B cell (primary cell): ENCODE measurements around the gene UBAC1. TPM values are rescaled to one million over a fixed set of nuclear protein-coding genes. Genes with fewer than 3 reads are reported as not detected.

Experiments
- ATAC-seq: fragments of 200-7000 bp; cut with Tn5 transposase; one replicate; pipeline ENCODE4 v1.10.0; 2021; ENCODE audit warnings: low read depth, mild to moderate bottlenecking, moderate number of reproducible peaks, moderate library complexity
- CTCF ChIA-PET: fragments of 350-600 bp; sonication (Branson Sonifier 250); formaldehyde crosslinking; loops from one replicate; lab custom pipeline; 2021; ENCODE audit warnings: antibody characterized with exemption, inconsistent platforms; lab: Charles Lee
- POLR2A ChIA-PET: fragments of 350-600 bp; sonication (Branson Sonifier 250); formaldehyde crosslinking; loops from one replicate; lab custom pipeline; 2021; ENCODE audit warnings: antibody characterized with exemption; lab: Charles Lee
- DNase-seq: peaks from one replicate; pipeline ENCODE4 v3.0.0; 2013
- H2AFZ ChIP-seq: 2 replicates; pipeline ENCODE4 v1.6.1; 2012; ENCODE audit warnings: mild to moderate bottlenecking, low read depth, low read length; ENCODE audit not compliant: insufficient read depth, poor library complexity, severe bottlenecking
- H3K27ac ChIP-seq, 2 donors: 1 replicate in 1 of 2; 2 replicates in 1 of 2; pipeline ENCODE4 v1.5.1; 2012 to 2013; ENCODE audit warnings: low read length in 2 of 2, mild to moderate bottlenecking in 2 of 2, moderate library complexity in 1 of 2
- H3K27me3 ChIP-seq, 4 experiments: fragments of 200-600 bp in 1 of 4; sonication (generic) in 1 of 4; replicated peaks in 1 of 4; 1 replicate in 2 of 4; 2 replicates in 2 of 4; pipeline versions ENCODE4 v1.6.1 to v1.7.0; 2013 to 2016; ENCODE audit warnings: low read length in 3 of 4, mild to moderate bottlenecking in 2 of 4, mixed read lengths in 1 of 4, moderate library complexity in 1 of 4; ENCODE audit not compliant: insufficient read depth in 4 of 4, control insufficient read depth in 3 of 4; ENCODE audit errors: control extremely low read depth in 1 of 4
- H3K36me3 ChIP-seq, 2 experiments: replicated peaks in 1 of 2; 1 replicate in 1 of 2; 2 replicates in 1 of 2; pipeline versions ENCODE4 v1.6.1 to v1.7.1; 2013; ENCODE audit warnings: low read length in 1 of 2; ENCODE audit not compliant: insufficient read depth in 2 of 2, control insufficient read depth in 1 of 2; ENCODE audit errors: control extremely low read depth in 1 of 2, extremely low read depth in 1 of 2
- H3K4me1 ChIP-seq, 2 donors: fragments of 200-600 bp in 1 of 2; sonication (generic) in 1 of 2; 1 replicate in 1 of 2; 2 replicates in 1 of 2; pipeline versions ENCODE4 v1.5.1 to v1.6.1; 2013 to 2017; ENCODE audit warnings: low read length in 2 of 2; ENCODE audit not compliant: control insufficient read depth in 2 of 2, insufficient read depth in 2 of 2
- H3K4me2 ChIP-seq: replicated peaks from 2 replicates; pipeline ENCODE3; 2012; ENCODE audit warnings: mild to moderate bottlenecking, low read depth, low read length; ENCODE audit not compliant: poor library complexity, severe bottlenecking
- H3K4me3 ChIP-seq, 5 experiments: fragments of 200-600 bp in 1 of 5; sonication (generic) in 1 of 5; 1 replicate in 3 of 5; 2 replicates in 2 of 5; pipeline versions ENCODE4 v1.5.1 to v1.7.0; 2011 to 2016; ENCODE audit warnings: low read length in 4 of 5, mild to moderate bottlenecking in 4 of 5, low read depth in 2 of 5, control low read depth in 1 of 5, moderate library complexity in 1 of 5; ENCODE audit not compliant: insufficient read depth in 1 of 5; ENCODE audit errors: control extremely low read depth in 1 of 5, extremely low read depth in 1 of 5
- H3K79me2 ChIP-seq: fragments of 200-600 bp; sonication (generic); one replicate; pipeline ENCODE4 v1.6.0; 2016; ENCODE audit warnings: low read length; ENCODE audit not compliant: control insufficient read depth, insufficient read depth
- H3K9ac ChIP-seq: fragments of 200-600 bp; sonication (generic); 2 replicates; pipeline ENCODE4 v1.6.1; 2017; ENCODE audit warnings: mild to moderate bottlenecking, low read length, moderate library complexity
- H3K9me3 ChIP-seq, 3 donors: one replicate each; pipeline versions ENCODE4 v1.6.1 to v1.7.1; 2013; ENCODE audit warnings: low read length in 2 of 3; ENCODE audit not compliant: control insufficient read depth in 2 of 3, insufficient read depth in 1 of 3; ENCODE audit errors: control extremely low read depth in 1 of 3
- H4K20me1 ChIP-seq: 2 replicates; pipeline ENCODE4 v1.6.0; 2012; ENCODE audit warnings: mild to moderate bottlenecking, low read length; ENCODE audit not compliant: insufficient read depth, control insufficient read depth, poor library complexity, severe bottlenecking
- H3K27ac Mint-ChIP-seq: one replicate; pipeline ENCODE4 v1.8.0; 2021; ENCODE audit warnings: mixed read lengths
- H3K27me3 Mint-ChIP-seq: one replicate; pipeline ENCODE4 v1.8.0; 2021; ENCODE audit warnings: mixed read lengths
- H3K4me1 Mint-ChIP-seq: one replicate; pipeline ENCODE4 v1.8.0; 2021; ENCODE audit warnings: mixed read lengths
- H3K4me3 Mint-ChIP-seq: one replicate; pipeline ENCODE4 v1.8.0; 2021; ENCODE audit warnings: mixed read lengths
- H3K9me3 Mint-ChIP-seq: one replicate; pipeline ENCODE4 v1.8.0; 2022; ENCODE audit warnings: mixed read lengths; ENCODE audit not compliant: insufficient read depth
- CTCF ChIP-seq: fragments of 200-600 bp; IDR thresholded peaks from one replicate; pipeline ENCODE4 v1.8.0; 2022; ENCODE audit warnings: antibody characterized with exemption, mild to moderate bottlenecking
- EZH2 ChIP-seq: IDR thresholded peaks from 2 replicates; pipeline ENCODE4 v1.6.1; 2012; ENCODE audit warnings: borderline replicate concordance, low read depth, mild to moderate bottlenecking, moderate library complexity, low read length; ENCODE audit not compliant: insufficient read depth, poor library complexity, severe bottlenecking
- WGBS: methylation state at CpG from one replicate; pipeline ENCODE4 v1.1.5; 2013; ENCODE audit warnings: missing lambda C conversion rate; ENCODE audit not compliant: insufficient coverage; 5-methylcytosine and 5-hydroxymethylcytosine counted together
- intact Hi-C: fragments of 100-400 bp; cut with micrococcal nuclease; formaldehyde crosslinking; loops from one replicate; pipeline ENCODE4 v1.10.0; 2022
- polyA plus RNA-seq: library from polyadenylated mRNA; depleted of rRNA; stranded (reverse); fragments of >200 nt; gene quantifications from 2 replicates; pipeline ENCODE4 v1.2.3, GENCODE V29; 2012
- total RNA-seq, 2 donors: library from RNA; stranded (reverse); fragments of 120-200 nt in 1 of 2; gene quantifications; 1 replicate in 1 of 2; 2 replicates in 1 of 2; pipeline versions ENCODE4 v1.2.3 to v1.2.4, GENCODE V29; 2013 to 2022

Gene UBAC1
- total and polyA plus RNA-seq, 2 donors (not counting 1 experiment from before 2014, with no cell fraction given), result 30.8 to 31.1 TPM

- 100% methylated on average over 7 of the region's 9 CpGs for WGBS
- Histone ChIP-seq H3K4me2 (no peak overlapping the region), H3K27me3 (no peaks in the 10 kb centered on the region), H3K27ac (no peak overlapping the region), H2AFZ (no peak overlapping the region), H3K79me2 (peaks cover 39% of the 10 kb centered on the region), H3K9ac (no peak overlapping the region), H3K36me3 (peaks cover 2 to 32% of the 10 kb centered on the region in 2 experiments), H3K4me3 (no peak overlapping the region), H3K4me1 (peaks cover 20% of the 10 kb centered on the region in 2 donors), H3K9me3 (peaks cover 0 to 33% (median 13%) of the 10 kb centered on the region in 3 donors), H4K20me1 (peaks cover 26% of the 10 kb centered on the region)
- ChIA-PET CTCF (no interaction called here), POLR2A (no interaction called here)
- TF ChIP-seq CTCF, result no peak
- TF ChIP-seq EZH2, result no peak
- peaks cover 31% of the 10 kb centered on the region for H3K4me1 Mint-ChIP-seq
- intact Hi-C loops, result no loop called here
- peaks cover 1% of the 10 kb centered on the region for H3K9me3 Mint-ChIP-seq
- ATAC-seq (no peak), DNase-seq (no peak)
- no peaks in the 10 kb centered on the region for H3K27me3 Mint-ChIP-seq
- no peak overlapping the region for H3K27ac Mint-ChIP-seq
- no peak overlapping the region for H3K4me3 Mint-ChIP-seq
Observed at GRCh38 chr9:135910757-135911156, 50.4 kb downstream of the UBAC1 start.

- Histone ChIP-seq H3K9me3 (peaks cover 0 to 30% (median 9%) of the 10 kb centered on the region in 3 donors), H3K79me2 (peaks cover 45% of the 10 kb centered on the region), H3K36me3 (peaks cover 0 to 28% of the 10 kb centered on the region in 2 experiments), H3K4me3 (no peak overlapping the region), H3K27me3 (no peaks in the 10 kb centered on the region), H3K4me2 (no peak overlapping the region), H4K20me1 (peaks cover 28% of the 10 kb centered on the region), H2AFZ (no peak overlapping the region), H3K9ac (no peak overlapping the region), H3K4me1 (peaks cover 20 to 23% of the 10 kb centered on the region in 2 donors), H3K27ac (no peak overlapping the region)
- Mint-ChIP-seq H3K4me3 (peak overlapping the region; percentile 38), H3K27me3 (no peaks in the 10 kb centered on the region), H3K27ac (no peak overlapping the region), H3K4me1 (peaks cover 36% of the 10 kb centered on the region), H3K9me3 (no peaks in the 10 kb centered on the region)
- intact Hi-C loops, result no loop called here
- no peak for DNase-seq
- no peak for ATAC-seq
- POLR2A ChIA-PET, result no interaction called here
- CTCF ChIA-PET, result no interaction called here
- TF ChIP-seq CTCF (no peak), EZH2 (no peak)
- WGBS, result no CpG with 5 or more reads among the region's 2 CpGs
Observed at GRCh38 chr9:135910216-135910615, 51.0 kb downstream of the UBAC1 start.
